Smooth muscle cell (in vitro differentiated cells): Measurements from ENCODE around the gene VRK1. TPM values are rescaled to one million over a fixed set of nuclear protein-coding genes. Genes with fewer than 3 reads are reported as not detected.

ENCODE experiments used
- DNase-seq: peaks from one replicate; lab custom pipeline; 2025; ENCODE audit not compliant: unreplicated experiment; lab: John Stamatoyannopoulos, UW
- H2AFZ ChIP-seq: fragments of 200-600 bp; sonication (generic); 2 replicates; pipeline ENCODE4 v1.6.0; 2016; ENCODE audit warnings: antibody characterized with exemption, low read depth, mild to moderate bottlenecking
- H3F3A ChIP-seq: fragments of 200-600 bp; sonication (generic); 2 replicates; pipeline ENCODE4 v1.6.0; 2017; ENCODE audit warnings: antibody characterized with exemption, low read depth
- H3K27ac ChIP-seq: fragments of 200-600 bp; sonication (generic); 2 replicates; pipeline ENCODE4 v1.5.1; 2016; ENCODE audit warnings: low read depth, mild to moderate bottlenecking
- H3K27me3 ChIP-seq: fragments of 200-600 bp; sonication (generic); 2 replicates; pipeline ENCODE4 v1.6.1; 2016; ENCODE audit warnings: low read depth, mild to moderate bottlenecking
- H3K36me3 ChIP-seq: fragments of 200-600 bp; sonication (generic); 2 replicates; pipeline ENCODE4 v1.5.1; 2016; ENCODE audit warnings: low read depth
- H3K4me1 ChIP-seq: fragments of 200-600 bp; sonication (generic); 2 replicates; pipeline ENCODE4 v1.5.1; 2016; ENCODE audit warnings: low read depth
- H3K4me2 ChIP-seq: fragments of 200-600 bp; sonication (generic); 2 replicates; pipeline ENCODE4 v1.6.0; 2016; ENCODE audit warnings: mild to moderate bottlenecking
- H3K4me3 ChIP-seq: fragments of 200-600 bp; sonication (generic); 2 replicates; pipeline ENCODE4 v1.5.1; 2016; ENCODE audit warnings: mild to moderate bottlenecking
- H3K79me2 ChIP-seq: fragments of 200-600 bp; sonication (generic); 2 replicates; pipeline ENCODE4 v1.6.0; 2016; ENCODE audit warnings: low read depth, mild to moderate bottlenecking
- H3K9ac ChIP-seq: fragments of 200-600 bp; sonication (generic); 2 replicates; pipeline ENCODE4 v1.6.0; 2016; ENCODE audit warnings: low read depth
- H3K9me3 ChIP-seq: fragments of 200-600 bp; sonication (generic); replicated peaks from 2 replicates; pipeline ENCODE4 v1.5.1; 2016; ENCODE audit warnings: low read depth
- H4K20me1 ChIP-seq: fragments of 200-600 bp; sonication (generic); 2 replicates; pipeline ENCODE4 v1.6.0; 2016; ENCODE audit warnings: low read depth
- CTCF ChIP-seq: fragments of 200-600 bp; sonication (generic); IDR thresholded peaks from 2 replicates; pipeline ENCODE4 v1.5.1; 2017; ENCODE audit warnings: borderline replicate concordance, mild to moderate bottlenecking, antibody characterized with exemption; ENCODE audit not compliant: insufficient read depth, poor library complexity, severe bottlenecking
- WGBS: methylation state at CpG from one replicate; pipeline ENCODE4 v1.1.7; 2016; ENCODE audit warnings: low lambda C conversion rate; 5-methylcytosine and 5-hydroxymethylcytosine counted together
- polyA plus RNA-seq: library from polyadenylated mRNA; unstranded; fragments of >200 nt; fragmentation: Nextera tagmentation; extraction: Ambion mirVana; gene quantifications from 2 replicates; pipeline ENCODE4 v1.2.1, GENCODE V29; 2016
- total RNA-seq: library from RNA; depleted of rRNA; stranded (reverse); fragments of >200 nt; gene quantifications from 2 replicates; pipeline ENCODE4 v1.2.3, GENCODE V29; 2014

Gene VRK1
- total and polyA plus RNA-seq, 2 experiments from 2014 or later: 13.7 to 13.9 TPM

GRCh38 chr14:96805956-96806355, 8.8 kb downstream of the VRK1 start:
- Histone ChIP-seq H3K9me3 (no peaks in the 10 kb centered on the region), H3K36me3 (no peaks in the 10 kb centered on the region), H3K4me2 (no peak overlapping the region), H2AFZ (no peak overlapping the region), H3K27me3 (no peaks in the 10 kb centered on the region), H3K79me2 (peaks cover 42% of the 10 kb centered on the region), H3K9ac (no peak overlapping the region), H3F3A (no peaks in the 10 kb centered on the region), H3K4me3 (no peak overlapping the region), H3K27ac (no peak overlapping the region), H3K4me1 (no peaks in the 10 kb centered on the region), H4K20me1 (peaks cover 3% of the 10 kb centered on the region)
- TF ChIP-seq CTCF: no peak
- WGBS: 88% methylated on average over 4 of the region's 4 CpGs
- no peak for DNase-seq

DNA sequence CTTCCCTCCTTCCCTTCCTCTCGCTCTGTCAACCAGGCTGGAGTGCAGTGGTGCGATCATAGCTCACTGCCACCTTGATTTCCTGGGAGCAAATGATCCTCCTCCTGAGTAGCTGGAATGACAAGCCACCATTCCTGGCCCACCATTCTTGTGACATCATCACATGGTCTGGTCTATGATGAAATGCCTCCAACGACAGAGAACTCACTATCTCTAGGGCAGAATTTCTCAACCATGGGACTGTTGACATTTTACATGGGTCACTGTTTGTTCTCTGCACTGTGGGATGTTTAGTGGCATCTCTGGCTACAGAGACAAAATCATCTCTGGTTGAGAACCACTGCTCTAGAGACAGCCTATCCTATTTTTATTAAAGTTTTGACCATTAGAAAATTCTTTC, 9.7 kb downstream of the VRK1 start:
- Histone ChIP-seq H3K4me3 (no peak overlapping the region), H3K9ac (no peak overlapping the region), H2AFZ (no peak overlapping the region), H3K9me3 (no peaks in the 10 kb centered on the region), H4K20me1 (peaks cover 3% of the 10 kb centered on the region), H3K79me2 (peaks cover 48% of the 10 kb centered on the region), H3K36me3 (no peaks in the 10 kb centered on the region), H3K27ac (no peak overlapping the region), H3K4me2 (no peak overlapping the region), H3K4me1 (no peaks in the 10 kb centered on the region), H3F3A (no peaks in the 10 kb centered on the region), H3K27me3 (no peaks in the 10 kb centered on the region)
- TF ChIP-seq CTCF: no peak
- 43% methylated on average over 1 of the region's 3 CpGs for WGBS
- DNase-seq: no peak

- Histone ChIP-seq H3F3A (no peaks in the 10 kb centered on the region), H3K4me1 (no peaks in the 10 kb centered on the region), H4K20me1 (peaks cover 3% of the 10 kb centered on the region), H3K4me2 (no peak overlapping the region), H3K27me3 (no peaks in the 10 kb centered on the region), H3K27ac (no peak overlapping the region), H3K9ac (no peak overlapping the region), H2AFZ (no peak overlapping the region), H3K4me3 (no peak overlapping the region), H3K9me3 (no peaks in the 10 kb centered on the region), H3K36me3 (no peaks in the 10 kb centered on the region), H3K79me2 (peaks cover 36% of the 10 kb centered on the region)
- no peak for DNase-seq
- 96% methylated on average over 4 of the region's 4 CpGs for WGBS
- no peak for TF ChIP-seq CTCF
These were observed 11.6 kb downstream of the VRK1 start for GRCh38 chr14:96808619-96809406.

- Histone ChIP-seq H3K9ac (no peak overlapping the region), H3K4me3 (no peak overlapping the region), H4K20me1 (no peaks in the 10 kb centered on the region), H3F3A (no peaks in the 10 kb centered on the region), H3K27me3 (no peaks in the 10 kb centered on the region), H2AFZ (no peak overlapping the region), H3K9me3 (no peaks in the 10 kb centered on the region), H3K4me2 (no peak overlapping the region), H3K4me1 (no peaks in the 10 kb centered on the region), H3K79me2 (peaks cover 43% of the 10 kb centered on the region), H3K27ac (no peak overlapping the region), H3K36me3 (no peaks in the 10 kb centered on the region)
- no peak for TF ChIP-seq CTCF
- no peak for DNase-seq
- WGBS: 71% methylated on average over 2 of the region's 2 CpGs
These were observed 14.1 kb downstream of the VRK1 start for GRCh38 chr14:96811265-96811664.
